SH-SY5Y (cell line): ENCODE measurements around the gene RNF182.

ENCODE experiments used
- GATA2 ChIP-seq: IDR thresholded peaks from 2 replicates; pipeline ENCODE4 v1.6.1; 2011; ENCODE audit warnings: mild to moderate bottlenecking, low read depth, low read length
- GATA3 ChIP-seq: IDR thresholded peaks from 2 replicates; pipeline ENCODE4 v1.6.1; 2011; ENCODE audit warnings: low read depth, mild to moderate bottlenecking, low read length, moderate library complexity

Gene RNF182

GRCh38 chr6:14022673-14023072 lies 97.9 kb downstream of the RNF182 start:
- TF ChIP-seq GATA3 (no peak), GATA2 (no peak)

DNA sequence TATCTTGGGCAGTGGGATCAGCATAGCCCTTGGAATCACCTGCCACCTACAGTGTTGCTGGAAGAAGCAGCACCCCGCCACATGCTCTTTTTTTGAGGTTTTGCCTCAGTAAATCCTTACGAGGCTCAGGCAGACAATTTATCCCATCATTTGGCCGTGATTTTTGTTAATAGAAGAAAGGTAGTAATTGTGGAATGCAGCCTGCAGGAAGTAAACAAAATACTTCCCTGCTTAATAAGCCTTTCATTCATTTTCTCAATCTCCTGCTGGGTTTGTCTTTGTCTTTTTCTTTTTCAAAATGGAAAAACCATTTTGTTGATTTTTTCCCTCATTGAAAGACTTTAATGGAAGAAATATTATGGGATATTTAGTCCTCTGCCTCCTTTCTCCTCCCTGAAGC lies 99.1 kb downstream of the RNF182 start:
- no peak for TF ChIP-seq GATA2
- no peak for TF ChIP-seq GATA3

- TF ChIP-seq GATA3 (no peak), GATA2 (no peak)
Measured at GRCh38 chr6:14025160-14025559, 100.4 kb downstream of the RNF182 start.

DNA sequence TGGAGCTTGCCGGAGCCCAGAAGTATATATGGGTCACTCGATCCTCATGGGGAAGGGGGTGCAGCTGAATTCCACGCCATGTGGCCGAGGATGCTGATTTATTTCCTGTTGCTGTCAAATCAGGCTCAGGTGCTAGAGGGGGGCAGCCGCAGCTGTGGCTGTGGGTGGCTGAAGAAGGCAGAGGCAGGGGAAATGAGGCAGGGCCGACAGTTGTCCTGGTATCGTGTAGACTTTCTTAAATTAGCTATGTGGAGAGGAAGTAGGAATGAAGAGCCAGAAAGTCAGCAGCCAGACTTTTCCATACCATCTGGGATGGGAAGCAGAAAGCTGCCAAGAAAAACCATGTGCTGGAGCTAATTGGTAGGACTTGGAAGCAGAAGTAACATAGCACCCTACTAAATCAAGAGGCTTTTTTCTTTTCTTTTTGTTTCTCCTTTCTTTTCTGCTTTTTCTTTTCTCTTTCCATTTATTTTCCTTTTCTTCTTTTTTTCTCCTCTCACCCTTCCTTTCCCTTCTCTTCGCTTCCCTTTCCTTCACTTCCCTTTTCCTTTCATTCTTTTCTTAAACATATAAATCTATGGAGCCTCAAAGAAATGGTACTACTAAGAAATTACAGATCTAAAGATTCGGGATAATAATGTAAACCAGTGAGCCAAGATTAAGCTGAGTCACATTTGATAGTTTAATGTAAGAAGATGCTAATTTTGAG lies 102.2 kb downstream of the RNF182 start:
- no peak for TF ChIP-seq GATA3
- TF ChIP-seq GATA2, result no peak

GRCh38 chr6:14028631-14029030 lies 103.9 kb downstream of the RNF182 start:
- TF ChIP-seq GATA2 (no peak), GATA3 (no peak)

DNA sequence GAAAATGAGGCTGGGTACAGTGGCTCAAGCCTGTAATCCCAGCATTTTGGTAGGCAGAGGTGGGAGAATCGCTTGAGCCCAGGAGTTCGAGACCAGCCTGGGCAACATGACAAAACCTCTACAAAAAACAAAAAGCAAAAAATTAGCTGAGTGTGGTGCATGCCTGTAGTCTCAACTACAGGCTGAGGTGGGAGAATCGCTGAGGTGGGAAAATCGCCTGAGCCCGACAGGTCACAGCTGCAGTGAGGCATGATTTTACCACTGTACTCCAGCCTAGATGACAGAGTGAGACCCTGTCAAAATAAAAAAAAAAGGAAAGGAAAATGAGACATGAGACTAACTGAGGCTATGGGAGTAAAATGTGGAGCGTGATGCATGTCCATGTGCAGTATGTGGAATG lies 104.9 kb downstream of the RNF182 start:
- TF ChIP-seq GATA2, result no peak
- TF ChIP-seq GATA3, result no peak
